D721Med (cell line): ENCODE measurements around the gene KCNQ4.

Experiments
- DNase-seq: peaks from one replicate; pipeline ENCODE4 v3.0.0; 2011; ENCODE audit warnings: low spot score; ENCODE audit not compliant: insufficient read length
- FAIRE-seq: peaks from 2 replicates; lab custom pipeline; 2011; peaks lifted over from hg19 to GRCh38; lab: Jason Lieb, UNC
- CTCF ChIP-seq: IDR thresholded peaks from 2 replicates; pipeline ENCODE4 v1.5.1; 2012; ENCODE audit warnings: mild to moderate bottlenecking, control low read depth; ENCODE audit not compliant: insufficient read depth; ENCODE audit errors: missing control alignments

Gene KCNQ4

GRCh38 chr1:40856656-40857302, 73.2 kb downstream of the KCNQ4 start:
- peak; percentile 84 for FAIRE-seq
- TF ChIP-seq CTCF = no peak
- peak; percentile 80 for DNase-seq

DNA sequence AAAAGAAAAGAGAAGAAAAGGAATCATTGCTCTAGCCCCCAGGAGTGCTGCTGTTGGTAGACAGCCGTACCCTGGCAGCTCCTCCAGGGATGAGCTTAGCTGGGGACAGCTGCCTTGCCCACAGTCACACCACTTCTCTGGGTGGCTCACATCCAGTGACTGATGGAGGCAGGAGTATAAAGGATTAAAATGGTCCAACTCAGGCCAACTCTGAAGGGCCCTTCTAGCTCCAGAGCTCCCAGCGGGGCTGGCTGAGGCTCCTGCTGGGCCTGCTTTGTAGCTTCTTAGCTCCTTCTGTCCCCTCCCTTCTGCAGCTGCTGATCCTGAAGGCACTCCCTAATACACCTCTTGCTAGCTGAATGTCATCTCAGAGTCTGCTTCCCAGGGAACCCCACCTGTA, 74.2 kb downstream of the KCNQ4 start:
- FAIRE-seq (no peak), DNase-seq (no peak)
- TF ChIP-seq CTCF = no peak

- FAIRE-seq (no peak), DNase-seq (no peak)
- TF ChIP-seq CTCF = no peak
Observed at GRCh38 chr1:40858856-40859416, 75.3 kb downstream of the KCNQ4 start.

DNA sequence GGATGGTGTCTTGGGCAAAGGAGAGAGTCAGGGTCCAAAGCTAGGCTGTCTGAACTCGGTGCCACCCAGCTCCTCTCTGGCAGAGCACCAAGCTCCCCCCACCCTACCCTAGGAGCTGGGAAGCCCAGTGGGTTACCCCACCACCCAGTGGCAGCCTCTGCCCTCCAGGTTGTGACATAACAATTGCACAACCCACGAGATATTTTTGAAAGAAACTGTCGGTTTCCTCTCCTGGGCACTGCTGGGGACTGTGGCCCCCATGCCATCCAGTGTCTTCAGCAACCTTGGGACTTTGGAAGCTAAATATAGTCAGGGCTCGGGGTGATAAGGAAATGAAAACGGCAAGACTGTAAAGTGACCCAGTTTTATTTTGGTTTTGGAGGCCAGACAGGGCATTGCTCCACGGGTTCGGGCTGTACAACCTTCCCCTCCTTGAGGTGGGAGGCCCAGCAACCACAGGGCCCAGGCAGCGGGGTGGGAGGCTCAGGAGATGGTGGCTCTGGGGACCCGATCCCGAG, 77.2 kb downstream of the KCNQ4 start:
- TF ChIP-seq CTCF = no peak
- FAIRE-seq = no peak
- DNase-seq = no peak

- DNase-seq = no peak
- FAIRE-seq = no peak
- no peak for TF ChIP-seq CTCF
Observed at GRCh38 chr1:40861224-40862003, 77.8 kb downstream of the KCNQ4 start.

DNA sequence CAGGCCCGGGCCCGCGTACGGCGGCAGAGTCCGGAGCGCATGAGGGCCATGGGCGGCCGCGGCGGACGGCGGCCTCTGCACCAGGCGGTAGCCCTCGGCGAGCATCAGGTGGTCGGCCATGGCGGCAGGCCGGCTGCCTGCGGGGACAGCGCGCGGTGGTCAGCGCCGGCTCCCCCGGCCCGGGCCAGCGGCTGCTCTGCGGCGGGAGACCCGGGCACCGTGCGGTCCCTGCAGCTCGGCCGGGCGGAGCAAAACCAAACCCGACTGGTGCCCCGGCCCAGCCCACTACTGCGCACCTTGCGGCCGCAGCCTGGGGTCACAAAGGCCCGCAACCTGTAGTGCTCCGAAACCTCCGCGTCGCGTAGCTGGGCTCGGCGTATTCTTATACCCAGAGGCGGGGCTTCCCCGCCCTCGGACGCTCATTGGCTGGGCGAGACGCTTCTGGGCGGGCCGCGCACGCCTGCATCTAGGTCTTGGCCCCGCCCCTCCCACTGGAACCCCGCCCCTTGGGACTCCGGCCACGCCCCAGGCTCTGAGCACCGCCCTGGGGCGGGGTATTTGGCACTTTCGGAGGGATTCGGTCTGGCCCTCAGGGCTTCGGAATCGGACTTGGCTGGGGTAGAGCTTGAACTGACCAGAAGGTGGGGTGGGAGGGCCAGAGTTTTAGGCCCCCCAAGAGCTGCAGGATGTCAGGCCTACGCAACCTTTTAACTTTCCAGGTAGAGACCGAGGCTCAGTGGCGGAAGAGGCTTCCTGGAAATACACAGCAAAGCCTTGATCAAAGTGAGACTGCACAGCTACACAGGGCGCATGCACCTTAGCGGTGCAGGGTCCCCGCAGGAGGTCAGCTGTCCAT, 78.6 kb downstream of the KCNQ4 start, which contains the start of gene CITED4:
TSS of gene CITED4 (minus strand) at position 356 of the 856 bp plus-strand sequence. CDS start at position 120, 236 bp downstream.
- peak; percentile 21 for TF ChIP-seq CTCF
- FAIRE-seq (no peak), DNase-seq (peak; percentile 71)
